ENCODE measurements around the gene ADPRHL1.
"Not testable (repeated sequence)": the region's sequence is repeated elsewhere in the genome, so short reads cannot be mapped to it uniquely, and the experiment has no call there.

Gene ADPRHL1

DNA sequence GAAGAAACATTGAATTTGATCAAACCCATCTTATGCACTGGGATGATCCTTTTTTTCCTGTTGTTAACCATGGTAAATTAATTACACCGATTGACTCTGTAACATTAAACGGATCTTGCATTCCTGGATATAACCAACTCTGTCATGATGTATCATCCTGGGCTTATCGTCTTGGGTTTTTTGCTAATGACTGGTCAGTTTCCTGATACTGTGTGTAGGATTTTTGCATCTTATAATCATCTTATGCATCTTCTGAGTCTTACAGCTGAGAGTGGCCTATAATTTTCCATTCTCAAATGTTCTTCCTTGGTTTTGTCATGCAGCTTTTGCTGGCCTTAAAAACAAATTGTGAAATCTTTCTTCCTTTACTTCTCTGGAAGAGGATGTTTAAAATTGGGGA is 24.4 kb upstream of the ADPRHL1 start:
- no peak for DNase-seq

DNA sequence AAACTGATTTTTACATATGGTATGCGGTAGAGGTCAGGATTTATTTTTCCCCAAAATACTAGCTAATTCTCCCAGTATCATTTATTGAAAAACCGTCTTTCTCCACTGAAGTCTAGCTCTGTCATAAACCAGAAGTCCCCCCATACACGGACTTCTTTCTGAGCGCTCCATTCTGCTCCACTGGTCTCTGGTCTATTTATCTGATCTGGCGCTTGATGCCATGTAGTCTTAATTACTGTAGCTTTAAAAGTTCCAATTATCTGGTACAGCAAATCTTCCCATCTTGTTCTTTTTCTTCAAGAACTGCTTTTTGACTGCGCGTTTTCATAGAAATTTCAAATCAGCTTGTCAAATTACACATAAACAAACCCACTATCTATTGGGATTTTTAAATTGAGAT is 23.5 kb upstream of the ADPRHL1 start:
- DNase-seq, result no peak

DNA sequence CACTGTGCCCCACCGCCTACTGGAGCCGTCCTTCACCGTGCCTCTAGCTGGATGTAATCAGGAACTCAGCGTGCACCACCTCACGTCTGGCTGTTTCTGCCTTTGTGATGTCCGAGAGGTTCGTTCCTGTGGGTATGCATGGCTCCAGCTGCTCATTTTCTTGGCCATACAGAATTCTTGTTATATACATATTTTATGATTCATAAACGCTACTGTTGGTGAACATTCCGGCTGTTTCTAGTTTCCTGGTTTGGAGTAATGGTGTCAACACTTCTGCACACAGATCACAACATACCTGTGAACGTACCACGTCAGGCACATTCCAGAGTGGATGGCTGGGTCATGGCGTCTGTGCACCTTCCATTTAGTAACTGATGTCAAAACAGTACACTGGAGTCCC is 22.6 kb upstream of the ADPRHL1 start:
- DNase-seq, result no peak

DNA sequence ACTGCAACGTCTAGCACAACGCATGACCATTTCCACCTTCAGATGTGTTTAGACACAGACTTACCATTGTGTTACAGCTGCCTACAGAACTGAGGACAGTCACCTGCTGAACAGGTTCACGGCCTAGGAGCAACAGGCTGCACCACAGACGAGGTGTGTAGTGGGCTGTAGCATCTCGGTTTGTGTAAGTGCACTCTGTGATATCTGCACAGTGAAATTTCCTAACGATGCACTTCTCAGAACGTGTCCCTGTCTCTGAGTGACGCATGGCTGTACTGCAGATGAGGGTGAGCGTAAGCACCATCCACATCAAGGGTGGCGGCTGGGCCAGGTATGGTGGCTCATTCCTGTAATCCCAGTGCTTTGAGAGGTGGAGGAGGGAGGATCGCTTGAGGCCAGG is 22.0 kb upstream of the ADPRHL1 start:
- DNase-seq, result no peak

DNA sequence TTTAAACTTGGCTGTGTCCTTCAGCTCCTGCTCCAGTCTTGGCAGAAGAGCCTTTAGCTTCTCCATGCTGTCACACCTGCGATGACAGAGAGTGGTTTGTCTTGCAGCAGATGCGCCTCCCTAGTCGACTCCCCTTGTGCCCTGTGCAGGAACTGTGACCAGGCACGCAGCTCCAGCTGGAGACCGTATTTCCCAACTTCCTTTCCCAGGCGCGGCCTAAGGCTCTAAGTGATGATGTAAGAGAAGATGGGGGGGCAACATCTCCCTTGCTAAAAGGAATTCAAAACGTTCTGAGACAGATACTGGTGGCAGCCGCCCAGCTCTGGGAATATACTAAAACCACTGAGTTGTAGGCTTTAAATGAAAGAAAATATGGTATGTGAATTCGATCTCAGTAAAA is 20.9 kb upstream of the ADPRHL1 start:
- no peak for DNase-seq

DNA sequence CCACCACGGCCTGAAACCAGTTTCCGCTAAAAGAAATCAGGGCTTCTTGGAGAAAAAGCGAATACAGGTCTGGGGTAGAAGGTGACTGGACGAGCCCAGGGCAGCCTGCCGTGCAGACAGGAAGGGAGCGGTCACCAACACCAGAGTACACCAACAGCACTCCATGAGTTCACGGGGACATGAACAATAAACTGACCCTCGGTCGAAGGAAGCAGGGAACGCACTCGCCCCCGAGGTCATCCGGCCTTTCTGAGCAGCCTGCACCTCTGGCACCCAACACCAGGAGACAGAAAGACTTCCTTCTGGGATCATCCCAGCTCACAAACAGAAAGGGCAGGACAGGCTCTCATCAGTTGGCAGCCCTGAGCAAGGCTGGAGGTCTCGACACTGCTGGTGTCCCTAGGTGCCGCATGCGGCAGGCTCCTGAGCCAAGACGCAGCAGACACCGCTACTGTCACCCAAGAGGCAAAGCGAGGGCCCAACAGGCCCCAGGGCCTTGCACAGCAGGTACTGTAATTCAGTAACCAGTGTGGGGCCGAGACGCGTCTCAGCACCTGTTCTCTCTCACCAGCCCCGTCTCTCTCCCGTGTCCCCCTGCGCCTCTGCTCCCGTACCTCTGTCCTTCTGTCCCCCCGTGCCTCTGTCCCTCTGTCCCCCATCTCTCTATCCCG is 19.2 kb upstream of the ADPRHL1 start:
- DNase-seq, result no peak

DNA sequence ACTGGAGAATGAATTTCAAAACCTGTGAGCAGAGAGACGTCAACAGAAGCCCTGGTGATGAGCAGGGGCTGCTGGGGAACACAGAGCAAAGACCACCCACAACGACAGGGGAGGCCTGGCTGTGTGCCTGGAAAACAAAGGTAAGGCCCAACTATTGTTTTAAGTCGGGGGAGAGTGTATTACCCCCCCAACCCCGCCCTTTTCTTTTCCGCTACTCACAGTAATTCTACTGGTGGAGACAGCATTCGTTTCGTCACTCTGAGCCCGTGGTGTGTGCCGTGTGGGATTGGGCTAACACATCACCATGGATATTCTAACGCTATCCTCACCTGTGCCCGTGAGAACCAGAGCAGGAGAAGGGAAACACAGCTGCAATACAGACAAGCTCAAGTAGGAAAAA is 18.6 kb upstream of the ADPRHL1 start:
- DNase-seq, result no peak

DNA sequence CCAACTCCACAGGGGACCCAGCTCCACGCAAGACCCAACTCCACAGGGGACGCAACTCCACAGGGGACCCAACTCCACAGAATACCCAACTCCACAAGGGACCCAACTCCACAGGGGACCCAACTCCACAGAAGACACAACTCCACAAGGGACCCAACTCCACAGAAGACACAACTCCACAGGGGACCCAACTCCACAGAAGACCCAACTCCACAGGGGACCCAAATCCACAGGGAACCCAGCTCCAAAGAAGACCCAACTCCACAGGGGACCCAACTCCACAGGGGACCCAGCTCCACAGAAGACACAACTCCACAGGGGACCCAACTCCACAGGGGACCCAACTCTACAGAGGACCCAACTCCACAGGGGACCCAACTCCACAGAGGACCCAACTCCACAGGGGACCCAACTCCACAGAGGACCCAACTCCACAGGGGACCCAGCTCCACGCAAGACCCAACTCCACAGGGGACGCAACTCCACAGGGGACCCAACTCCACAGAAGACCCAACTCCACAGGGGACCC is 17.4 kb upstream of the ADPRHL1 start:
- not testable (repeated sequence) for DNase-seq

DNA sequence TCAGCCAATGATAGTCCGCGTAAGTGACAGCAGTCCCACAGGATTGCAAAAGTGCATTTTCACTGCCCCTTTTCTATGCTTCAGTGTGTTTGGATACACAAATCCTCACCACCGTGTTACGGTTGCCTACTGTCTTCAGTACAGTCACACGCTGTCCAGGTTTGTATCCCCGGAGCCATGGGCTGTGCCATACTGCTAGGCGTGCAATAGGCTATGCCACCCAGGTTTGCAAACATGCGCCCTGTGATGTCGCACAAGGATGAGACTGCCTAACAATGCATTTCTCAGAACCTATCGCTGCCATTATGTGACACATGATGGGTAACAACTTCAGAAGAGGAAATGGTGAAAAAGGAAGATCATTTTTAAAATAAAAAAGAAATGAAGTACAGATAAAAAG is 16.8 kb upstream of the ADPRHL1 start:
- no peak for DNase-seq

DNA sequence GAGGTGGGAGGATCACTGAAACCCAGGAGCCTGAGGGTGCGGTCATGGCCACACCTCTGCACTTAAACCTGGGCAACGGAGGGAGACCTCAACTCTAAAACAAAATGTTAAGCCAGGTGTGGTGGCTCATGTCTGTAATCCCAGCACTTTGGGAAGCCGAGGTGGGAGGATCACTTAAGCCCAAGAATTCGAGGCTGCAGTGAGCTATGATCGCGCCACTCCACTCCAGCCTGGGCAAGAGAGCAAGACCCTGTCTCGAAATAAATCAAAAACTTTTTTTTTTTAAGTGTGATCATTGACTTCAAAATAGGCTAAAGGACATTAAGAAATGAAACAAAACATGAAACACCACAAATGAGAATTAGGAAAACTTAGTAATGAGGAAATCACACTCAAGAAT is 16.3 kb upstream of the ADPRHL1 start:
- DNase-seq, result no peak

DNA sequence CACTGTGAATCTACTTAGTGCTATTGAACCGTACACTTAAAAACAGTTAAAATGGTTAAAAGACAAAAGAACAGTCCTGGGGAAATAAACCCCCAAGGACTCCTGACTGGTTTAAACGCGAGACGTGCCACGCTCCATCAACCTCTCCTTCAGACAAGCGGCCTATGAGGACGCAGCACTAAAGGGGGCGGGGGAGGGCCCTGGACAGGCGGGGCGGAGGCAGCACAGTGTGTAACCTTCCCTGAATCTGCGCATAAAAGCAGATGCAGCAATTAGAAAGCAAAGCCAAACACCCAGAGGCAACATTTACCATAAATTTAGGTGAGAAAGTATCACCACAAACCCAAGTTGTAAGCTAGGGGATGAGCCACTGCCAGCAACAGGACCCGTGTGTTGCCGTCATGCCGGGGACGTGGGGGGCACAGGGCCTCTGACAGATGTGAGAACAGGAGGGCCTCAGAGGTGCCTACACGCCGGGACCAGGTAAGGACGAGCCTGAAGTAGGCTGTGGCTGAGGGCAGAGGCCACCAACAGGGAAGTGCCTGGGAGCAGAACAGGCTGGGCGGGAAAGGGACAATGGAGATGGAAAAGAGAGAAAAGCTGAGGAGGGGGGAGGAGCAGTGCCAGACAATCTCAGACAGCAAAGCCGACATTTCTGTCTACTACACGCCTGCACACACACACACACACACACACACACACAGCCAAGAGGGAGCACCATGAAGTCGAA is 15.3 kb upstream of the ADPRHL1 start:
- no peak for DNase-seq

DNA sequence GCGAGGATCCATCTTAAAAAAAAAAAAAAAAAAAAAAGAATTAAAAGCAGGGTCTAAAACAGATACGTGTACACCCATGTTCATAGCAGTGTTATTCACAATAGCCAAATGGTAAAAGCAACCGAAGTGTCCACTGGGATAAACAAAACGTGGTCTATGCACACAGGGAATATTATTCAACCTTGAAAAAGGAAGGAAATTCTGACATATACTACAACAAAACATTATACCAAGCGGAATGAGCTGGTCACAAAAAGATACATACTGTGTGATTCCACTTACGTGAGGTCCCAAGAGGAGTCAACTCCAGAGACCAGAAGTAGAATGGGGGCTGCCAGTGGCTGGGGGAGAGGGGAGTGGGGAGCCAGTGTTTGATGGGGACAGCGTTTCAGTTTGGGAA is 14.7 kb upstream of the ADPRHL1 start:
- no peak for DNase-seq

DNA sequence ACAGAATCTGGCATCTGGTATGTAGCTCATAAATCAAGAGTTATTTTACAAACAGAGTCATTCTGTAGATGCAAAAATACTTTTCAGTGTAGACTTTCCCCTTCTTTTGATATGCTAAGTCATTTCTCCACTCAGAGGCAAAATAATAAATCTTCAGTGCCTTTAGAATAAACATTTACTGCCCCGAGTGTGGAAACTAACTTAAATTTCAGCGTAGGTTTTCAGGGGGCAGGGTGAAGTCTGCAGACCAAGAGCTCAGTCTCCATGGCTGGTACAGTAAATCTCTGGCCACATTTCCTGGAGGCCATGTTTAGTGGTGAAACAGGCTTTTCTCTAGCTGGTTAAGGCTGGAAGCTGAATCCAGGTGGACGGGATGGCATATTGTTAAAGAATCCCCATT is 13.1 kb upstream of the ADPRHL1 start:
- DNase-seq, result no peak

DNA sequence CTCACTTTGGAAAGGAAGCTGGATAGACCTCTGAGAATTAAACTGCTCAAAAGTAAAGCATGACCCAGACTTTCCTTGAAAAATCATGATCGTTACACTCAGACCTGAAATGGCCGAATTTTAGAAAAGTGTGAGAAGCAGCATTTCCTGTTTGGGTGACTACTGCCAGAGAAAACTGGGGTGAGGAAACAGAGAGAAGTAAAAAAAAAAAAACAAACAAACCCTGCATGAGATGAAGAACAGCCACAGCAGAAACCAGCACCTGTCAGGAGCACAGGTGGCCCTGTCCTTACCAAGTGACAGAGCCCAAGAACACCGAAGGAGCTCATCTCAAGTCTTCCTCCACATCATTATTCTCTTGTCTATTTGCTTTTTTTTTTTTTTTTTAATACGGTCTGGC is 12.0 kb upstream of the ADPRHL1 start:
- no peak for DNase-seq

DNA sequence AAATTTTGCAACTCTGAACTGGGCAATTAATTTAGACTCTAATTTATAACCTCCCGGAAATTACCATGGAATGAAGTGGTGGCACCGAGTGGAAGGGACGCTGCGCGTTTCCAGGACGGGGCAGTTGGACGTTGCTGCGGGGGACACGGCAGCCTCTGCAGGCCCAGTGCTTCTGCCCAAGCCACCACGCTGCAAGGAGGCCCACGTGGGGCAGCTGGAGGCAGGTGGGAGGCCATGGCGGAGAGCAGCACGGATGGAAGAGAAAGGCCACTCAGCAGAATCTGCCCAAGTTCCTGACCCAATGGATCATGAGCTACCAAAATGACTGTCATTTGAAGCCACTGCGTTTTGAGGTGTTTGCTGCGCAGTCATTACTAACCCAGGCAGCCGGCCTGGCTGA is 11.2 kb upstream of the ADPRHL1 start:
- DNase-seq, result no peak

DNA sequence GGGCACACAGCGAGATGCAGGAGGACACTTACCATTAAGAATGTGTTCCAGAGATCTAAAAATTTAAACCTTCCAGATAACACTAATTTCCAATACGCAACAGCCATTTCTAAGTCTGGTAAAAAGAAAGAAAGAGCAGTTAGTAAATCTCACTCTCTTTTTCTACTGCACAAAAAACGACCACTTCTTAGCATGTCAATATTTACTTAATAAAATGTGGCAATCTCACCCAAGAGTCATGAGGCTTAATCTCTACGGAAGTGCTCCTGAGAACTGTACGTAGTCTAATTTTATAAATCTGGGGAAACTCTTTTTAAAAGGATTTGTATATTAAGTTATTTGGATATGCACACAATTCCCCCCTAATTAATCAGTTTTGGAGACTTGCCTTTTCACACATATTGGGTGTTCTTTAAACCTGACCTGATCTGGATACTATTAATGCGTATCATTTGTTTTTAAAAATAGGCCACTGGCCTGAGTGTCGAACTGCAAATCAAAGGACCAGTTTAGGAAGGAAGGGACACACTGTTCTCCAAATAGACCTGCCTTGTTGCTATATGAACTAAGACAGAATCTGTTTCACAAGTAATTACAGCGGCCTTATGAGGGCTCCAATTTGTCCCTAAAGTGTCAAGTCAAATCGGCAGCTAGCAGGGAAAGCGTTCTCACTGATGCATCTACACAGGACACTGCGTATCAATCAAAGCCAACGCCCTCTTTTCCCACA is 7.9 kb upstream of the ADPRHL1 start:
- DNase-seq, result no peak

DNA sequence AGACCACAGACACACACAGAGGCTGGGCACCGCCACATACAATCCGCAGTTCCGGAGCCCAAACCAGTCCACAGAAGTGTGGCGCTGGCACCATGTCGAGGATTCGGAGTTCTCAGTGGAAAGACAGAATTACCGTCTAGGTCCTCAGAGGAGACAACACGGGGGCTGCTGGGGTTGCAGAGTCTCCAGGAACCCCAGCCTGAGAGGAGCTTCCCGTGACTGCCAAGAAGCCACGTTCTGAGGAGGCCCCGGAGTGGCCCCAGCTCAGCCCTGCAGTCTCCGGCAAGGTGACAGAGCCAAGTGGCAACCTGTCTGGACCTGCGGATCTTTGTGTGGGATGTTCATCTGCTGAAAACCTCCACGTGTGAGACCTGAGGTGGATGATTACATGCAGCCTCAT is 7.3 kb upstream of the ADPRHL1 start:
- DNase-seq, result no peak

DNA sequence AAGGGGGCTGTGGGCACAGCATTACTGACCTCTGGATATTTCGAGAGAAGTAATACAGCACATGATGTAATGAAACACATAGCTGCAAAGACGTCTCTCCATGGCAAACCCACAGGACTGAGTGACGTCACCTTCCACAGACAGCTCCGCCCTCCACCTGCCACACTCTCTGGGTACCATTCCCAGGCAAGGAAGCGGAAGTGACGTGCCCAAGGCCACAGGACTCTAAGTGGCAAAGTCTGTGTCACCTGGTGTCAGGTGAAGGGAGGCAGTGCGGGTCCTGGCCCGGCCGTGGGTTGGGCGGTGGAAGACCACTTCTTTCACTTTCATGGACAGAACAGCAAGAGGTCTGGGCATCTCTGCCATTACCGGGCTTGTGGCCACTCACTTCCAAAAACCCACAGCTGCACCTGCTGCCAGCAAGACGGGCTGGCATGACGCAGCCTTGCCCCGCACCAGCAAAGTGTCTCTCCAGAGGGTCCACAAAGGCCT is 6.8 kb upstream of the ADPRHL1 start:
- no peak for DNase-seq

DNA sequence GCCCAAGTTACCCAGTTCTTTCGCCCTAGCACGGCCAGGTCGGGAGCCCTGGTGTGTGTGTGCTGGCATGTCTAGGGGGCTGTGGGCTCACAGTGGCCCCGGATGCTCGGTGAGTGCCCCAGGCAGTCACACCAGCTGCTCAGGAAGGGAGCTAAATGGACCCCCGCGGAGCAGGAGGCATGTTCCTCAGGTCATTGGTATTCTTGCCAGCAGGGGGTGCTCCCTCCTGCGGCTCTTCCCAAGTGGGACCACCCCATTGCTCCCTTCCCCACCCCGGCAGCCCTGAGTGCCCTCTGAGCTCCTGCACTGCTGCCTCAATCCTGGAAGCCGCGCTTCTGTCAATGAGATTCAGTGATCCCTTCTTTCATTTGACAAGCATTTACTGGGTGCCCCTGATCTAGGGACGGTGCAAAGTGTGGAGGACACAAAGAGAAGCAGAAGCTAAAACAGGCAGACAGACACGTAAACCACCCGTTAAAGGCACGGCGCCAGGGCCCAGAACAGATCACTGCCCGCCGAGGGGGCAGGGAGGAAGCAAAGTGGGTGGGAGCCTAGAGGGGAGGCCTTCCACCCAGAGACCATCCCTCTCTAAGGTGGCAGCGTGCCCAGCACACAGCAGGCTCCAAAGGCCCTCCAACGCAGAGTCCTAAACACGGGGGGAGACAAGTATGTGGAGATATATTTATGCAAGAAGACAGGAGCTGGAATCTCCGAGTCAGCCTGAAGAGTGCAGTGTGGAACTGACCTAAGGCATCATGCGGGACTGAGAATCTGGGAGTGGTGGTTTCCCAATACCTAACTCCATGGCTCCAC is 5.2 kb upstream of the ADPRHL1 start:
- no peak for DNase-seq

DNA sequence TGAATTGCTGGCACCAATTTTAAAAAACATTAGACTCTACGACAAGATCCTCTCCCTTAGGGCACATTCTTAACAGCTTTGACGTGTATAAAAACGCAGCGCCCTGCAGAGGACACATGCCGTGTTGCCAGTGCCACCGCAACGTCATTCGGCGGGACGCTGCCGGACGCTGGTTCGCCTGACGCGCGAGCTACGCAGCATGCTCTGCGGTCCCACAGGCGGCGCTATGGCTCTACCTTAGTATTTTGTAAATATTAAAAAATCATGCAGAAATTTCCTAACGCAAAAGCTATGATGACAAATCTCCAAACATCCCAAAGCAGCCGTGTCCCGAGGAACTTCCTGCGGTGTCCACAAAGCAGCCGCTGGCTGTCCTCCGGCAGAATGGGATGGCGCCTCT is 4.2 kb upstream of the ADPRHL1 start:
- DNase-seq, result no peak

DNA sequence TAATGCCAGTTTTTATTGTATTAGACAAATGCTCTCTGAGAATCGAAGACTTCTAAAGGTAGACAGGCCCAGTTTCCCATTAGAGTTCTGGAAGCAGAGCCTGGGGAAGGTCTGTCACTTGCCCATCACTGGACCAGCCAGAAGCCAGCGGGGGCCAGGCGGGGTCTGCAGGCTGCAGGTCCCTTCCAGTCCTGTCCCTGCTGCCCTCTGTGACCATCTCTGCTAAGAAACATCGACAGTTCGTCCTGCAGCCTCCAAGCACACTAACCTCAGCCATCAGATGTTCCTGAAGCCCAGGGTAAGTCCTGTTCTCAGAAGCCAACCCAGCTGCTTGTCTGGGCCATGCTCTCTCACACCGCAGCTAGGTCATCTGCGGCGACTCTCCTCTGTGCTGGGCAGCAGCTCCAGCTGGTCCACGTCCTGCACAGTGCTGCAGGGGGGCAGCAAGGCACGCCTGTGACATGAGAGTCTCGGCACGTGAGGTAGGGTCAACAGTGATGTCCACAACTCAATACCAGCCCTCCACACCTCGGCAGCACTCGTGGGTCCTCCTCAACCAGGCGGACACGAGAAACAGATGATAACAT is 2.9 kb upstream of the ADPRHL1 start:
- no peak for DNase-seq

DNA sequence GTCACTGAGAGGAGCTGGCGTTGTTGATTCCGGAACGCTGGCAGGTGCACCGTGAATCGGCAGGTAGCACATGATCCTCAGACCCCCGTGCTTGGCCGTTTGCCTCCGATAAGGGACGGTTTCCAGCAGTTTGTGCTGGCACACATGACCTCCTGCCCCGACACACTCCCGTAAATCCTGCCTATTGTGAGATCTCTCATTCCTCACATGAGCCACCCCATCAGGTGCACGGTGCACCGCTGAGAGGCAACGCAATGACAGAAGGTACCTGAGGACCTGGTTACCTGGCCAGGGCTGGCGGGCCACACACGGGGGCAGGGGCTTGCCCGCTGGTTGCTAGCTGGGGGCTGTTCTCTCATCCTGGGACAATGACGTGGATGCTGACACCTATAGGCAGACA is 2.1 kb upstream of the ADPRHL1 start:
- no peak for DNase-seq

DNA sequence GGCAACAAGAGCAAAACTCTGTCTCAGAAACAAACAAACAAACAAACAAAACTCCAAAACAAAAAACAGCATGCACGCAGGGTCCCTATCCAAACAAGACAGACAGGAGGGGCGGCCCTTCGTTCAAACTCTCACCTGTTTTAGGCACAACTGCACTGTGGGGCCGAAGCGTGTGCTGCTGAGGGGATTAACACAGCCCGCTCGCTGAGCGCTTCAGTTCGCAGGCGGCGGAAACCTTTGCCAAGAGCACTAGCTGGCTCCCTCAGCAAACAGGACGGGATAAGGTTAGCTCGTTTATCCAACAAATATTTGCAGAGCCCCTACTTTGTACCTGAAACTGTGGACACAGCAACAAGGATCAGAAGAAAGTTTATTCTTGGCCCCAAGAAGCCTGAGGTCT is 1.6 kb upstream of the ADPRHL1 start:
- no peak for DNase-seq
